ENCODE measurements around the gene PTPRK. TPM values are rescaled to one million over a fixed set of nuclear protein-coding genes. Genes with fewer than 3 reads are reported as not detected.

Gene PTPRK
- polyA plus RNA-seq, 1 donor (not counting 4 experiments of a cell fraction or from before 2014, with no cell fraction given), result 52.7 TPM

GRCh38 chr6:128474933-128475332 lies 45.5 kb downstream of the PTPRK start:
- H3K9me3 ChIP-seq (ENCODE audit: control insufficient read depth, low read depth, low read length), result no peaks in the 10 kb centered on the region
- H3K27ac ChIP-seq (ENCODE audit: control insufficient read depth, insufficient read depth, low read length), result no peak overlapping the region
- no peak overlapping the region for H2AFZ ChIP-seq (ENCODE audit: control insufficient read depth, low read length)
- DNase-seq (ENCODE audit: low read depth, low spot score), result no peak
- H3K9me1 ChIP-seq (ENCODE audit: control insufficient read depth, extremely low read depth, insufficient read depth, low read length), result no peaks in the 10 kb centered on the region
- no peak overlapping the region for H3K4me2 ChIP-seq (ENCODE audit: control insufficient read depth, extremely low read depth, insufficient read depth, low read depth, low read length)
- peaks cover 24% of the 10 kb centered on the region for H3K4me1 ChIP-seq (ENCODE audit: control insufficient read depth, extremely low read depth, insufficient read depth, low read length)
- H3K36me3 ChIP-seq (ENCODE audit: control insufficient read depth in 2 of 2, extremely low read depth in 1 of 2, insufficient read depth in 2 of 2, low read length in 2 of 2), result no peaks in the 10 kb centered on the region
- no peaks in the 10 kb centered on the region for H3K27me3 ChIP-seq (ENCODE audit: control insufficient read depth, extremely low read depth, insufficient read depth, low read length)
- dilution Hi-C loops (cut with MboI; ENCODE audit: extremely low pct_ligation_motif_present, low sequenced_read_pairs), result no loop called here
- H3K9ac ChIP-seq (ENCODE audit: control insufficient read depth, extremely low read depth, insufficient read depth, low read length), result no peak overlapping the region
- no peaks in the 10 kb centered on the region for H4K20me1 ChIP-seq (ENCODE audit: control insufficient read depth, extremely low read depth, insufficient read depth, low read length)
- H3K4me3 ChIP-seq (ENCODE audit: control insufficient read depth in 2 of 3, extremely low read depth in 1 of 3, insufficient read depth in 2 of 3, low read depth in 1 of 3, low read length in 3 of 3), result no peak overlapping the region
- TF ChIP-seq CTCF (optimal IDR thresholded peaks at IDR 0.05 in 1 of 3, IDR thresholded peaks at IDR 0.05 in 1 of 3, conservative IDR thresholded peaks at IDR 0.05 in 1 of 3; ENCODE audit: extremely low read depth in 1 of 3, insufficient read depth in 2 of 3, low read length in 3 of 3), result no peak
- no peak for TF ChIP-seq EZH2 (IDR thresholded peaks at IDR 0.05; ENCODE audit: low read length)
- H3K79me2 ChIP-seq (ENCODE audit: control insufficient read depth, insufficient read depth, low read length), result peaks cover 88% of the 10 kb centered on the region
- FAIRE-seq, result no peak

GRCh38 chr6:128474481-128474880 lies 45.9 kb downstream of the PTPRK start:
- Histone ChIP-seq H3K9me1 (ENCODE audit: control insufficient read depth, extremely low read depth, insufficient read depth, low read length) (no peaks in the 10 kb centered on the region), H3K36me3 (ENCODE audit: control insufficient read depth in 2 of 2, extremely low read depth in 1 of 2, insufficient read depth in 2 of 2, low read length in 2 of 2) (no peaks in the 10 kb centered on the region), H3K4me3 (ENCODE audit: control insufficient read depth in 2 of 3, extremely low read depth in 1 of 3, insufficient read depth in 2 of 3, low read depth in 1 of 3, low read length in 3 of 3) (no peak overlapping the region), H3K27me3 (ENCODE audit: control insufficient read depth, extremely low read depth, insufficient read depth, low read length) (no peaks in the 10 kb centered on the region), H3K9ac (ENCODE audit: control insufficient read depth, extremely low read depth, insufficient read depth, low read length) (no peak overlapping the region), H4K20me1 (ENCODE audit: control insufficient read depth, extremely low read depth, insufficient read depth, low read length) (no peaks in the 10 kb centered on the region), H3K4me2 (ENCODE audit: control insufficient read depth, extremely low read depth, insufficient read depth, low read depth, low read length) (no peak overlapping the region), H3K27ac (ENCODE audit: control insufficient read depth, insufficient read depth, low read length) (no peak overlapping the region), H2AFZ (ENCODE audit: control insufficient read depth, low read length) (no peak overlapping the region), H3K4me1 (ENCODE audit: control insufficient read depth, extremely low read depth, insufficient read depth, low read length) (peaks cover 24% of the 10 kb centered on the region), H3K79me2 (ENCODE audit: control insufficient read depth, insufficient read depth, low read length) (peaks cover 88% of the 10 kb centered on the region), H3K9me3 (ENCODE audit: control insufficient read depth, low read depth, low read length) (no peaks in the 10 kb centered on the region)
- no peak for TF ChIP-seq CTCF (optimal IDR thresholded peaks at IDR 0.05 in 1 of 3, IDR thresholded peaks at IDR 0.05 in 1 of 3, conservative IDR thresholded peaks at IDR 0.05 in 1 of 3; ENCODE audit: extremely low read depth in 1 of 3, insufficient read depth in 2 of 3, low read length in 3 of 3)
- TF ChIP-seq EZH2 (IDR thresholded peaks at IDR 0.05; ENCODE audit: low read length), result no peak
- DNase-seq (ENCODE audit: low read depth, low spot score) (no peak), FAIRE-seq (peak; percentile 95)
- dilution Hi-C loops (cut with MboI; ENCODE audit: extremely low pct_ligation_motif_present, low sequenced_read_pairs), result no loop called here

Data from keratinocyte (primary cell).